ENCODE results near the gene GPC5.

The GPC5 gene

GRCh38 chr13:91724591-91724990 is 326.2 kb downstream of the GPC5 start:
- H3K4me3 ChIP-seq (ENCODE audit: low read depth, low read length) = no peak overlapping the region
- TF ChIP-seq ZNF792 (tag by site-specific recombination; IDR thresholded peaks at IDR 0.05) (no peak), ZNF121 (tag by site-specific recombination; IDR thresholded peaks at IDR 0.05) (no peak), PBX3 (CRISPR knock-in tag; IDR thresholded peaks at IDR 0.05) (no peak), ZNF350 (tag by site-specific recombination; IDR thresholded peaks at IDR 0.05) (no peak), ZNF747 (tag by site-specific recombination; IDR thresholded peaks at IDR 0.05) (no peak), REPIN1 (tag by site-specific recombination; IDR thresholded peaks at IDR 0.05; ENCODE audit: low read depth) (no peak), SCRT1 (tag by site-specific recombination; IDR thresholded peaks at IDR 0.05; ENCODE audit: borderline replicate concordance) (no peak), ZNF623 (tag by site-specific recombination; IDR thresholded peaks at IDR 0.05) (no peak), ZNF239 (tag by site-specific recombination; IDR thresholded peaks at IDR 0.05) (no peak), ZNF112 (tag by site-specific recombination; IDR thresholded peaks at IDR 0.05) (no peak)
- H3K4me1 ChIP-seq (ENCODE audit: control insufficient read depth, insufficient read depth, low read length) = no peaks in the 10 kb centered on the region
- ChIA-PET CTCF (interaction anchor here (3.1 kb wide), 1 partner anchor 342 kb away, joined by 11 read pairs; no protein-coding TSS in a partner anchor), POLR2A (no interaction called here)
- H3K36me3 ChIP-seq (ENCODE audit: control insufficient read depth in 2 of 2, insufficient read depth in 1 of 2, low read length in 2 of 2) = no peaks in the 10 kb centered on the region
- no peaks in the 10 kb centered on the region for H3K9me3 ChIP-seq (ENCODE audit: control insufficient read depth, insufficient read depth, low read depth, low read length)
- H3K27ac ChIP-seq (ENCODE audit: extremely low read depth, low read depth, low read length) = no peak overlapping the region

DNA sequence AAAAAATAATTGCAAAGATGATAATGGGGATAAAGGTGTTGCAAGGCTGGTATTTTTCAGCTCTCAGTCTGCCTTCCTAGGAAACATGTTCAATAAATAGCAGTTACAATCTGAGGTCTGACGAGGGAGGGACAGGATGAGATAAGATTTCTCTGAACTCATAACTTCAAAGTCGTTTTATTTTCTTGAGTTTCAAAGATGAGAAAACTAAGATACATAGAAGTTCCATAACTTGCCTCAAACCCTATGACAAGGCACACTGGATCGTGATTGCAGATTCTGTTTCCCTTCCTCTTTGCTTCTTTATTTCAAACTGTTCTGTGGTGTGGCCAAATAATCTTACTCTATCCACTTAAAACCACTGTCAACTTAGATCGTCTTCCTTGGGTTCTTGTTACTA is 327.2 kb downstream of the GPC5 start:
- Histone ChIP-seq H3K4me3 (ENCODE audit: low read depth, low read length) (no peak overlapping the region), H3K9me3 (ENCODE audit: control insufficient read depth, insufficient read depth, low read depth, low read length) (no peaks in the 10 kb centered on the region), H3K4me1 (ENCODE audit: control insufficient read depth, insufficient read depth, low read length) (no peaks in the 10 kb centered on the region), H3K36me3 (ENCODE audit: control insufficient read depth in 2 of 2, insufficient read depth in 1 of 2, low read length in 2 of 2) (no peaks in the 10 kb centered on the region), H3K27ac (ENCODE audit: extremely low read depth, low read depth, low read length) (no peak overlapping the region)
- POLR2A ChIA-PET = no interaction called here
- CTCF ChIA-PET = interaction anchor here (3.1 kb wide), 1 partner anchor 343 kb away, joined by 11 read pairs; no protein-coding TSS in a partner anchor
- TF ChIP-seq ZNF529 (tag by site-specific recombination; IDR thresholded peaks at IDR 0.05; ENCODE audit: insufficient replicate concordance) (no peak), ZNF560 (tag by site-specific recombination; IDR thresholded peaks at IDR 0.05; ENCODE audit: borderline replicate concordance) (no peak), EGR2 (tag by site-specific recombination; IDR thresholded peaks at IDR 0.05; ENCODE audit: low read depth) (no peak), GLIS1 (tag by site-specific recombination; IDR thresholded peaks at IDR 0.05) (no peak), ZBTB10 (tag by site-specific recombination; IDR thresholded peaks at IDR 0.05) (no peak), ZNF350 (tag by site-specific recombination; IDR thresholded peaks at IDR 0.05) (no peak), KLF17 (tag by site-specific recombination; IDR thresholded peaks at IDR 0.05) (no peak), ZNF658 (tag by site-specific recombination; IDR thresholded peaks at IDR 0.05) (no peak), IKZF3 (tag by site-specific recombination; IDR thresholded peaks at IDR 0.05) (no peak), ZNF18 (tag by site-specific recombination; IDR thresholded peaks at IDR 0.05) (no peak), TSHZ1 (tag by site-specific recombination; IDR thresholded peaks at IDR 0.05; ENCODE audit: borderline replicate concordance) (no peak), ZNF776 (tag by site-specific recombination; IDR thresholded peaks at IDR 0.05; ENCODE audit: borderline replicate concordance) (no peak), ZNF549 (tag by site-specific recombination; IDR thresholded peaks at IDR 0.05) (no peak), OVOL3 (tag by site-specific recombination; IDR thresholded peaks at IDR 0.05) (no peak)
- TF ChIP-seq, protein P1, sequence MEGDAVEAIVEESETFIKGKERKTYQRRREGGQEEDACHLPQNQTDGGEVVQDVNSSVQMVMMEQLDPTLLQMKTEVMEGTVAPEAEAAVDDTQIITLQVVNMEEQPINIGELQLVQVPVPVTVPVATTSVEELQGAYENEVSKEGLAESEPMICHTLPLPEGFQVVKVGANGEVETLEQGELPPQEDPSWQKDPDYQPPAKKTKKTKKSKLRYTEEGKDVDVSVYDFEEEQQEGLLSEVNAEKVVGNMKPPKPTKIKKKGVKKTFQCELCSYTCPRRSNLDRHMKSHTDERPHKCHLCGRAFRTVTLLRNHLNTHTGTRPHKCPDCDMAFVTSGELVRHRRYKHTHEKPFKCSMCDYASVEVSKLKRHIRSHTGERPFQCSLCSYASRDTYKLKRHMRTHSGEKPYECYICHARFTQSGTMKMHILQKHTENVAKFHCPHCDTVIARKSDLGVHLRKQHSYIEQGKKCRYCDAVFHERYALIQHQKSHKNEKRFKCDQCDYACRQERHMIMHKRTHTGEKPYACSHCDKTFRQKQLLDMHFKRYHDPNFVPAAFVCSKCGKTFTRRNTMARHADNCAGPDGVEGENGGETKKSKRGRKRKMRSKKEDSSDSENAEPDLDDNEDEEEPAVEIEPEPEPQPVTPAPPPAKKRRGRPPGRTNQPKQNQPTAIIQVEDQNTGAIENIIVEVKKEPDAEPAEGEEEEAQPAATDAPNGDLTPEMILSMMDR (tag by site-specific recombination; IDR thresholded peaks at IDR 0.05) = no peak

Measured in HEK293 (cell line).